SU-DHL-6 (cell line): ENCODE data around the gene PREX1.

Experiments used
- H2AFZ ChIP-seq: fragments of 200-600 bp; sonication (generic); 2 replicates; pipeline ENCODE4 v1.6.1; 2014; ENCODE audit warnings: low read depth, mild to moderate bottlenecking, moderate library complexity, mixed read lengths, antibody characterized with exemption, low read length; ENCODE audit not compliant: severe bottlenecking
- H3F3A ChIP-seq: fragments of 200-600 bp; shearing (Covaris generic); 2 replicates; pipeline ENCODE4 v1.6.0; 2016; ENCODE audit warnings: antibody characterized with exemption, mild to moderate bottlenecking; ENCODE audit not compliant: insufficient read depth
- H3K27ac ChIP-seq: fragments of 200-600 bp; sonication (generic); 2 replicates; pipeline ENCODE4 v1.5.1; 2016; ENCODE audit warnings: low read depth, mild to moderate bottlenecking, low read length, moderate library complexity, mixed read lengths
- H3K27me3 ChIP-seq: fragments of 200-600 bp; sonication (generic), shearing (Covaris generic); 2 replicates; pipeline ENCODE4 v1.6.0; 2014; ENCODE audit warnings: mild to moderate bottlenecking, low read length
- H3K36me3 ChIP-seq: fragments of 200-600 bp; sonication (generic); 2 replicates; pipeline ENCODE4 v1.6.1; 2014; ENCODE audit warnings: mild to moderate bottlenecking, low read length, mixed read lengths
- H3K4me2 ChIP-seq: fragments of 300-600, 200-600 bp; shearing (Covaris generic), sonication (generic); 2 replicates; pipeline ENCODE4 v1.6.0; 2014; ENCODE audit warnings: low read length, low read depth, mild to moderate bottlenecking; ENCODE audit not compliant: poor library complexity, severe bottlenecking
- H3K4me3 ChIP-seq: fragments of 200-600 bp; sonication (generic); 2 replicates; pipeline ENCODE4 v1.5.1; 2014; ENCODE audit warnings: antibody characterized with exemption, low read length, mild to moderate bottlenecking, mixed read lengths; ENCODE audit not compliant: insufficient read depth, poor library complexity, severe bottlenecking
- H3K79me2 ChIP-seq: fragments of 200-600 bp; sonication (generic); 2 replicates; pipeline ENCODE4 v1.6.1; 2014; ENCODE audit warnings: mild to moderate bottlenecking, low read length, moderate library complexity; ENCODE audit not compliant: insufficient read depth
- H3K9ac ChIP-seq: fragments of 200-600 bp; sonication (generic); 2 replicates; pipeline ENCODE4 v1.7.0; 2014; ENCODE audit warnings: mild to moderate bottlenecking, low read length
- H3K9me2 ChIP-seq: fragments of 200-600 bp; sonication (generic); replicated peaks from 2 replicates; pipeline ENCODE4 v1.6.1; 2014; ENCODE audit warnings: low read length; ENCODE audit not compliant: insufficient read depth
- H3K9me3 ChIP-seq: fragments of 200-600 bp; sonication (generic); 2 replicates; pipeline ENCODE4 v1.6.1; 2014; ENCODE audit warnings: low read length, mixed read lengths; ENCODE audit not compliant: insufficient read depth
- H4K20me1 ChIP-seq: fragments of 200-600 bp; sonication (generic); 2 replicates; pipeline ENCODE4 v1.6.1; 2014; ENCODE audit warnings: low read depth, mild to moderate bottlenecking, antibody characterized with exemption, low read length, moderate library complexity, mixed read lengths
- CTCF ChIP-seq: fragments of 200-600 bp; sonication (generic); IDR thresholded peaks from one replicate; pipeline ENCODE4 v1.5.1; 2017; ENCODE audit warnings: antibody characterized with exemption, mild to moderate bottlenecking, low read length, moderate library complexity; ENCODE audit not compliant: insufficient read depth, poor library complexity, severe bottlenecking
- EZH2phosphoT487 ChIP-seq: fragments of 200-600 bp; sonication (generic), shearing (Covaris generic); conservative IDR thresholded peaks from 2 replicates; pipeline ENCODE4 v1.6.1; 2018; ENCODE audit warnings: mild to moderate bottlenecking, antibody characterized with exemption, low read length, moderate library complexity, mixed read lengths

The PREX1 gene

GRCh38 chr20:48608756-48609155 is 219.0 kb downstream of the PREX1 start:
- H3K9ac ChIP-seq = no peak overlapping the region

GRCh38 chr20:48607544-48607865 is 220.3 kb downstream of the PREX1 start:
- Histone ChIP-seq H3K36me3 (no peaks in the 10 kb centered on the region), H2AFZ (no peak overlapping the region), H3K9me2 (no peaks in the 10 kb centered on the region), H3K27ac (no peak overlapping the region), H3K9me3 (no peaks in the 10 kb centered on the region), H4K20me1 (no peaks in the 10 kb centered on the region), H3K4me3 (no peak overlapping the region), H3F3A (no peaks in the 10 kb centered on the region), H3K27me3 (no peaks in the 10 kb centered on the region), H3K4me2 (no peak overlapping the region), H3K79me2 (no peaks in the 10 kb centered on the region), H3K9ac (no peak overlapping the region)
- TF ChIP-seq CTCF = no peak
- no peak for TF ChIP-seq EZH2phosphoT487

More at GRCh38 chr20:48608756-48609155, 219.0 kb downstream of the PREX1 start:
- Histone ChIP-seq H2AFZ (no peak overlapping the region), H3K9me2 (no peaks in the 10 kb centered on the region), H3K79me2 (no peaks in the 10 kb centered on the region), H4K20me1 (no peaks in the 10 kb centered on the region), H3F3A (no peaks in the 10 kb centered on the region), H3K9me3 (no peaks in the 10 kb centered on the region), H3K36me3 (no peaks in the 10 kb centered on the region), H3K27me3 (no peaks in the 10 kb centered on the region), H3K4me3 (no peak overlapping the region), H3K27ac (no peak overlapping the region), H3K4me2 (no peak overlapping the region)
- TF ChIP-seq CTCF (no peak), EZH2phosphoT487 (no peak)

GRCh38 chr20:48606841-48607543 is 220.8 kb downstream of the PREX1 start:
- H2AFZ ChIP-seq = no peak overlapping the region
- no peaks in the 10 kb centered on the region for H3K79me2 ChIP-seq
- no peaks in the 10 kb centered on the region for H3K9me3 ChIP-seq
- no peaks in the 10 kb centered on the region for H3K9me2 ChIP-seq
- H4K20me1 ChIP-seq = no peaks in the 10 kb centered on the region
- no peak overlapping the region for H3K4me2 ChIP-seq
- H3K27me3 ChIP-seq = no peaks in the 10 kb centered on the region
- H3K9ac ChIP-seq = no peak overlapping the region
- no peaks in the 10 kb centered on the region for H3K36me3 ChIP-seq
- H3F3A ChIP-seq = no peaks in the 10 kb centered on the region
- TF ChIP-seq CTCF (no peak), EZH2phosphoT487 (no peak)
- no peak overlapping the region for H3K4me3 ChIP-seq
- no peak overlapping the region for H3K27ac ChIP-seq
